Omental fat pad (tissue), 4 donors: ENCODE measurements around the gene GALE. TPM values are rescaled to one million over a fixed set of nuclear protein-coding genes. Genes with fewer than 3 reads are reported as not detected.

Experiments
- ATAC-seq: fragments of 150-250 bp; one replicate; pipeline ENCODE4 v1.9.1; 2016; ENCODE audit warnings: mild to moderate bottlenecking, moderate library complexity; ENCODE audit not compliant: low FRiP score
- DNase-seq: peaks from one replicate; pipeline ENCODE4 v3.0.0-alpha.2; 2019; ENCODE audit warnings: low spot score
- total RNA-seq, 4 donors: library from RNA; depleted of rRNA; stranded (reverse); fragments of >200 nt; gene quantifications; one replicate each; pipeline ENCODE4 v1.1.0, GENCODE V29; 2016
- TF ChIP-seq, protein P1 (sequence below), 3 donors: fragments of 450-650 bp; IDR thresholded peaks; one replicate each; pipeline ENCODE4 v1.5.1; 2016 to 2017; ENCODE audit warnings: antibody characterized with exemption in 3 of 3, mild to moderate bottlenecking in 3 of 3, moderate library complexity in 2 of 3

Gene GALE
- total RNA-seq, 4 donors from 2014 or later, result 15.6 to 19.4 (median 17.9) TPM

DNA sequence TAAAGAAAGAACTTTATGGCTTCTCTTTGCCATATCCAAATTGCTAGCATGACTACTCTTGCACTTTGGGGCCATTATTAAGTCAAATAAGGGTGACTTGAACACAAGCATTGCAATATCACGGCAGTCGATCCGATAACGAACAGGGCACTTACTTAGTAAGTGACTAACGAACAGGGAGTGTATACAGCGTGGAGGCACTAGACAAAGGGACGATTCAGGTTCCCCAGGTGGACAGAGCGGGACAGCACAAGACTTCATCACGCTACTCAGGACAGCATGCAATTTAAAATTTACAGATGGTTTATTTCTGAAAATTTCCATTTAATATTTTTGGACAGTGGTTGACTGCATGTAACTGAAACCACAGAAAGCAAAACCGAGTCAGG is 27.7 kb downstream of the GALE start:
- ATAC-seq (no peak), DNase-seq (no peak)
- TF ChIP-seq, protein P1, sequence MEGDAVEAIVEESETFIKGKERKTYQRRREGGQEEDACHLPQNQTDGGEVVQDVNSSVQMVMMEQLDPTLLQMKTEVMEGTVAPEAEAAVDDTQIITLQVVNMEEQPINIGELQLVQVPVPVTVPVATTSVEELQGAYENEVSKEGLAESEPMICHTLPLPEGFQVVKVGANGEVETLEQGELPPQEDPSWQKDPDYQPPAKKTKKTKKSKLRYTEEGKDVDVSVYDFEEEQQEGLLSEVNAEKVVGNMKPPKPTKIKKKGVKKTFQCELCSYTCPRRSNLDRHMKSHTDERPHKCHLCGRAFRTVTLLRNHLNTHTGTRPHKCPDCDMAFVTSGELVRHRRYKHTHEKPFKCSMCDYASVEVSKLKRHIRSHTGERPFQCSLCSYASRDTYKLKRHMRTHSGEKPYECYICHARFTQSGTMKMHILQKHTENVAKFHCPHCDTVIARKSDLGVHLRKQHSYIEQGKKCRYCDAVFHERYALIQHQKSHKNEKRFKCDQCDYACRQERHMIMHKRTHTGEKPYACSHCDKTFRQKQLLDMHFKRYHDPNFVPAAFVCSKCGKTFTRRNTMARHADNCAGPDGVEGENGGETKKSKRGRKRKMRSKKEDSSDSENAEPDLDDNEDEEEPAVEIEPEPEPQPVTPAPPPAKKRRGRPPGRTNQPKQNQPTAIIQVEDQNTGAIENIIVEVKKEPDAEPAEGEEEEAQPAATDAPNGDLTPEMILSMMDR (IDR thresholded peaks at IDR 0.05), result no peak

DNA sequence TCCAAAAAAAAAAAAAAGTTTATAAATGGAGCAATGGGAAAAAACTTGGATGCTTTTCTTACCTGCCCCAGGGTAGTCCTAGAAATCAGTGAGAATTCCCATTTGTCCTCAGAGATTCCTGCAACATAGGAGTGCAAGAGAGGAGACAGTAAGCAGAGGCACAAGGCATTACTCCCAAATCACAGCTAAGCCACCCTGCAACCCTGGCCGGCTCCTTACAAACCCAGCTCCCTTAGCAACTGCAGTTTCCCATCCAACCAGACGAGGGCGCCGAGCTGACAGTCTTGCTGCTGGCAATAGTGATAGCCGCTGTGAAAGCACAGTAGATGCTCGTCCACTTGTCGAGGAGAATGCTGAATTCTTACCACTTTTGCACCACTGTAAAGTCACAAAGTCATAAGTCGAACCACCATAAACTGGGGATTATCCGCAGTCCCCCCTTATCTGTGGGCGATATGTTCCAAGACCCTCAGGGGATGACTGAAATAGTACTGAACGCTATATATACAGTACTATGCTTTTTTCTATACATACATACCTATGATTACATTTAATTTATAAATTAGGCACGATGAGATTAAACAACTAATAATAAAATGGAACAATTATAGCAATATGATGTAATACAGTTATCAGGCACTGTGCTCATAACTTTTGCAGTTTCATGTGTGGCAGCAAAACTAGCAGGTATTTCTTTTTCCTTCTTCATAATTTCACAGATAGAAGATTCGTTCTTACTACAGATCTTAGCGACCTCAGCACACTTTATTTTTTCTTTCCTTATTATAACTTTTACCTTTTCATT is 28.3 kb downstream of the GALE start:
- DNase-seq (peak; percentile 94), ATAC-seq (peak; percentile 89)
- TF ChIP-seq, protein P1 (IDR thresholded peaks at IDR 0.05), result peak in 2 of 3 donors; percentile 28 to 78

DNA sequence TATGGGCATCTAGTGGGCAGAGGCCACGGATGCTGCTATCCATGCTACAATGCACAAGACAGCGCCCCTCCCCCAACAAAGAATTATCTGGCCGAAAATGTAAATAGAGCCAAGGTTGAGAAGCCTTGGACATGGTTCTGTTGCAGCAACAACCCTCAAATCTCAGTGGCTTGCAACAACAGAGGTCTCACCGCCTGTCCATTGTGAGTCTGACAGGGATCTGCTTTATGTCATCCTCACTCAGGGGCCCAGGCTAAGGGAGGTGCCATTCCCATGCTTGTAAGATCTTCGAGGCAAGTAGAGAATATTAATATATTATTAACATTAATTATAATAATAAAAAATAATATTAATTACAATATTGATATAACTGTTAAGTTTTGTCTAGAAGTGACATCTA is 31.8 kb downstream of the GALE start:
- no peak for DNase-seq
- ATAC-seq, result no peak

DNA sequence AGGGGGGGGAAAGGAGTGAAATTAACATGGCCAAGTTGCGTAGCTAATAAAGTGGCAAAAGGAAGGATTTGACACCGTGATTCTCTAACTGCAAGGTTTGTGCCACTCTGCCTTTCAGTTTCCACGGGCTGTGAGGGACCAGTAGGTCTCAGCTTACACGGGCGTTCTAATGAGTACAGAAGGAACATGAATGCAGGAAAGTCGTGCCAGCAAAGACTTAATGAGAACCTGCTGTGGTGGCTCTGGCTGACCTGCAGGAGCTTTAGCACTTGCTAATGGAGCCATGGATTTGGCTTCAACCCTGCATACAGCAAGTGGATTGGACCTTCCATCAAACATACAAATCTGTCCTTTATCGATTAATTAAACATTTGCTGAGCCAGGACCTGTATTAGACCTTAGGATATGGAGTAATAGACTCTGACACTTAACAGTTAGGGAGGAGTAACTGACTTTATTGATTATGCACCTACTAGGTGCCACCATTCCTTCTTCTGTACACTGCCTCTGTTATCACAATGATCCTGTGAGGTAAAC is 37.4 kb downstream of the GALE start:
- no peak for DNase-seq
- no peak for ATAC-seq
- TF ChIP-seq, protein P1 (IDR thresholded peaks at IDR 0.05), result no peak

More for the DNA sequence above, 31.8 kb downstream of the GALE start:
- TF ChIP-seq, protein P1 (IDR thresholded peaks at IDR 0.05), result no peak

DNA sequence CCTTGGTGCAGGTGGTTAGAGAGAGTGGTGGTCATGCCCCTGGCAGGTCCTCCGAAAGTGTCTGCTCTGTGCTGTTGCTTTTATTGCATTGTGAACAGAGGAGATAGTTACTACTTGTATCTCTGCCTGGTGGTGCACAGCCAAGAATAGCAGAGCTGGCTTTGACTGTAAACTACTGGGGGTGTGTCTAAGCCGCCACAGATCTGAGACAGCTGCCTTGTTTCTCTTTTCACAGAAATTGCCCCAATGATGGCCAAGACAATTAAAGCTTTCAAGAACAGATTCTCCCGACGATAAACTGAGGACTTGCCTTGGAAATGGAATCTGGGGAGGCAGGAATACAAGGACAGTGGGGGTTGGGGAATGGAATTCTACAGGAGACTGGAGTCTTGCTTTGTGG is 41.3 kb downstream of the GALE start:
- no peak for DNase-seq
- ATAC-seq, result no peak
- TF ChIP-seq, protein P1 (IDR thresholded peaks at IDR 0.05), result no peak

DNA sequence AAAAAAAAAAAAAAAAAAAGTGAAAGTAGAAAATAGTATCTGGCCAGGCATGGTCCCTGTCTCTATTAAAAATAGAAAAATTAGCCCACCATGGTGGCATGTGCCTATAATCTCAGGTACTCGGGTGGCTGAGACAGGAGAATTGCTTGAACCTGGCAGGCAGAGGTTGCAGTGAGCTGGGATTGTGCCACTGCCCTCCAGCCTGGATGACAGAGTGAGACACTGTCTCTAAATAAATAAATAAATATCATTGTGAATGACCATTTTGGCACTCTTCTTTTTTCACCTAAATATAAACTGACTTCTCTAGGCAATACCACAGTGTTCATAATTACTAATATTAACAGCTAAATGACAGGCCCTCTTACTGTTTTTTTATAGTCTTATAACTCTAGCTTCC is 42.7 kb downstream of the GALE start:
- DNase-seq, result no peak
- TF ChIP-seq, protein P1 (IDR thresholded peaks at IDR 0.05), result no peak
- no peak for ATAC-seq

DNA sequence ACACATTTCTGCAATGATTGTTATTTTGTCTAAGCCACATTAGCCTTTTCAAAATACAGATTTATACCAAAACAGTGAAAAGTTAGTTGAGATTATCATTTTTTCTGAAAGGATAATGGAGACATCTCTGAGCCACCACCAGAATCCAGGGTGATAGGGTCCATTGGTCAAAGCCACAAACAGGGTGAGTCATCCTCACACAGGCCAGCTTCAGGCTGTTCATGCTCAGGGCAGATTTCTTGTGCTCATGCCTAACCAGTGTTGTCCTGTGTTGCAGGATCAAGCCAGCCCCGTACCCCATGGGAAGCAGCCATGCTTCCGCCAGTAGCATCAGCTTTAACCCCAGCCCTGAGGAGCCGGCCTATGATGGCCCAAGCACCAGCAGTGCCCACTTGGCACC is 43.9 kb downstream of the GALE start:
- DNase-seq, result no peak
- peak; percentile 19 for ATAC-seq
- TF ChIP-seq, protein P1 (IDR thresholded peaks at IDR 0.05), result no peak
